DOHH2 (cell line): ENCODE data around the gene B4GALT7.

Experiments used
- H3F3A ChIP-seq: fragments of 200-600 bp; sonication (generic), shearing (Covaris generic); 2 replicates; pipeline ENCODE4 v1.6.0; 2016; ENCODE audit warnings: antibody characterized with exemption, mild to moderate bottlenecking; ENCODE audit not compliant: control insufficient read depth, insufficient read depth
- H3K27ac ChIP-seq: fragments of 200-600 bp; sonication (generic); 2 replicates; pipeline ENCODE4 v1.5.1; 2014; ENCODE audit warnings: low read depth, mild to moderate bottlenecking, low read length, moderate library complexity
- H3K27me3 ChIP-seq: fragments of 200-600 bp; sonication (generic); 2 replicates; pipeline ENCODE4 v1.6.1; 2014; ENCODE audit warnings: mild to moderate bottlenecking, low read length, mixed read lengths; ENCODE audit not compliant: control insufficient read depth
- H3K36me3 ChIP-seq: fragments of 200-600 bp; sonication (generic); 2 replicates; pipeline ENCODE4 v1.6.1; 2014; ENCODE audit warnings: mild to moderate bottlenecking, low read length, moderate library complexity, mixed read lengths; ENCODE audit not compliant: control insufficient read depth
- H3K4me1 ChIP-seq: fragments of 200-600 bp; sonication (generic); 2 replicates; pipeline ENCODE4 v1.6.1; 2014; ENCODE audit warnings: mild to moderate bottlenecking, low read length, mixed read lengths; ENCODE audit not compliant: control insufficient read depth
- H3K4me2 ChIP-seq: fragments of 200-600 bp; sonication (generic); 2 replicates; pipeline ENCODE4 v1.6.0; 2014; ENCODE audit warnings: mild to moderate bottlenecking, low read length, moderate library complexity
- H3K4me3 ChIP-seq: fragments of 200-600 bp; sonication (generic); 2 replicates; pipeline ENCODE4 v1.5.1; 2014; ENCODE audit warnings: mild to moderate bottlenecking, low read length, mixed read lengths
- H3K79me2 ChIP-seq: fragments of 200-600 bp; sonication (generic); 2 replicates; pipeline ENCODE4 v1.6.1; 2014; ENCODE audit warnings: mild to moderate bottlenecking, low read length, mixed read lengths; ENCODE audit not compliant: control insufficient read depth
- H3K9me2 ChIP-seq: fragments of 200-600 bp; sonication (generic); replicated peaks from 2 replicates; pipeline ENCODE4 v1.6.1; 2014; ENCODE audit warnings: mild to moderate bottlenecking, low read length, mixed read lengths; ENCODE audit not compliant: control insufficient read depth
- H3K9me3 ChIP-seq: fragments of 200-600 bp; sonication (generic); 2 replicates; pipeline ENCODE4 v1.6.1; 2014; ENCODE audit warnings: antibody characterized with exemption, low read length, mixed read lengths; ENCODE audit not compliant: control insufficient read depth, insufficient read depth
- H4K20me1 ChIP-seq: fragments of 200-600 bp; sonication (generic); 2 replicates; pipeline ENCODE4 v1.6.0; 2014; ENCODE audit warnings: low read depth, mild to moderate bottlenecking, antibody characterized with exemption, low read length, moderate library complexity; ENCODE audit not compliant: control insufficient read depth, insufficient read depth
- CTCF ChIP-seq: fragments of 200-600 bp; sonication (generic); IDR thresholded peaks from one replicate; pipeline ENCODE4 v1.5.1; 2014; ENCODE audit warnings: antibody characterized with exemption, mild to moderate bottlenecking, low read depth, low read length; ENCODE audit not compliant: poor library complexity, severe bottlenecking
- EZH2phosphoT487 ChIP-seq: fragments of 200-600 bp; sonication (generic); IDR thresholded peaks from 2 replicates; pipeline ENCODE4 v1.6.1; 2017; ENCODE audit warnings: borderline replicate concordance, mild to moderate bottlenecking, antibody characterized with exemption, low read length, moderate library complexity, mixed read lengths

B4GALT7 gene

DNA sequence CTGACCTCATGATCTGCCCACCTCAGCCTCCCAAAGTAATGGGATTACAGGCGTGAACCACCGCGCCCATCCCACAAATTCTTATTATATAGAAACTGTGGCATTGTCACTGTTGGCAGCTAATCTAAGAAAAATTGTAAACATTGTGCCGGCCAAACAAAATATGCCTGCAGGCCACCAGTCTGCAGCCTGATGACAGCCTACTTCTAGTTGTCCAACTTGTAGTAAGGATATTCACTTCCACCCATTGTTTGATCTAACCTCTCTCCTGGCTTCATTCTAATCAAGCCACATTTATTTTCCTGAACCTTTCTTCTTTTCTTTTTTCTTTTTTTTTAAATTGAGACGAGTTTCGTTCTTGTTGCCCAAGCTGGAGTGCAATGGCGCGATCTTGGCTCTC, 21.6 kb upstream of the B4GALT7 start:
- no peaks in the 10 kb centered on the region for H3F3A ChIP-seq
- no peaks in the 10 kb centered on the region for H3K9me2 ChIP-seq
- no peak overlapping the region for H3K27ac ChIP-seq
- H3K4me3 ChIP-seq = no peak overlapping the region
- H3K4me1 ChIP-seq = no peaks in the 10 kb centered on the region
- H3K4me2 ChIP-seq = no peak overlapping the region
- no peaks in the 10 kb centered on the region for H3K79me2 ChIP-seq
- no peak for TF ChIP-seq EZH2phosphoT487
- TF ChIP-seq CTCF = no peak
- no peaks in the 10 kb centered on the region for H4K20me1 ChIP-seq
- H3K9me3 ChIP-seq = no peaks in the 10 kb centered on the region
- H3K36me3 ChIP-seq = no peaks in the 10 kb centered on the region
- H3K27me3 ChIP-seq = peaks cover 6% of the 10 kb centered on the region; the same call in 1 of the 2 replicates

DNA sequence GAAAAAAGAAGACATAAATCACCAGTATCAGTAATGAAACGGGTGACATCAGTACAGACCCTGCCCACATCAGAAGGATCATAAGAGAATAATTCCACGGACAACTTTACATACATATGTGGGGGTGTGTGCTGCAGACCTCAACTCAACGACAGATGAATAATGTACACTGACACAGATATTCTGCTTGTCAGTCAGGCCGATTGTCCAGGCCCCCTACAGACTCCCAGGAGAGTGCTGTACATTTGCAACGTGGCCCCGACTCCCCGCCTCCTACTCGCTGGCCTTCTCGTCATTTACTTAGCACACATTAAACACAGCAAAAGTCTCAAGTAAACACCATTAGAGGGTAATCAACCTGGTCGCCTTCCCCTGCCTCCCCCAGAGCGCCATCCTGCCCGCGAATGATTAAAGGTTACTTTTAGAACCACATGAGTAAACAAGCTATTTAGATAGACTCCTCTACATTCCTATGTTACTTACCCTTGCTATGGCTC, 11.5 kb upstream of the B4GALT7 start:
- Histone ChIP-seq H3K36me3 (peaks cover 13% of the 10 kb centered on the region), H3K27me3 (peaks cover 19% of the 10 kb centered on the region; the same call in 1 of the 2 replicates), H3K79me2 (peaks cover 14% of the 10 kb centered on the region), H3K9me2 (no peaks in the 10 kb centered on the region), H3F3A (no peaks in the 10 kb centered on the region), H4K20me1 (no peaks in the 10 kb centered on the region), H3K27ac (no peak overlapping the region), H3K4me2 (no peak overlapping the region), H3K9me3 (no peaks in the 10 kb centered on the region), H3K4me1 (peaks cover 20% of the 10 kb centered on the region), H3K4me3 (no peak overlapping the region)
- TF ChIP-seq CTCF (no peak), EZH2phosphoT487 (no peak)

GRCh38 chr5:177590406-177590805, 9.5 kb upstream of the B4GALT7 start:
- Histone ChIP-seq H3K36me3 (peaks cover 32% of the 10 kb centered on the region), H3K9me2 (no peaks in the 10 kb centered on the region), H3F3A (no peaks in the 10 kb centered on the region; the same call in 1 of the 2 replicates), H3K4me3 (no peak overlapping the region), H3K4me2 (no peak overlapping the region), H3K27me3 (peaks cover 11% of the 10 kb centered on the region; the same call in 1 of the 2 replicates), H3K4me1 (peaks cover 24% of the 10 kb centered on the region), H3K27ac (no peak overlapping the region), H4K20me1 (0 out of 2 replicates have a peak, but pooled peaks cover 2% of the 10 kb centered on the region), H3K9me3 (no peaks in the 10 kb centered on the region), H3K79me2 (peaks cover 24% of the 10 kb centered on the region)
- no peak for TF ChIP-seq EZH2phosphoT487

DNA sequence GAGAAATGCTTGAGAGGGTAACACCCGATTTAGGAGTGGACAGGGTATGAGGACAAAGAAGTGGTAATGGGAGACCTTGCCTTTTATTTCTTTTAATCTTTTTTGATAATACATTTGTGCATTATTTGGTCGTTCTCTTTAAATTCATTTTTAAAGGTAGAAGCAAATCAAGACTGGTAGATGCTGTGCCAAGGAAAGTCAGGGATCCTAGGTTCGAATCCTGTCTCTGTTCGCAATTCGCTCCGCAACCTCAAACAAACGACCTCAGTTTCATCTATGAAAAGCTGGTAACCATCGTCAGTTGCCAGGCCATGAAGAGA, 8.3 kb upstream of the B4GALT7 start:
- Histone ChIP-seq H3K36me3 (peaks cover 45% of the 10 kb centered on the region), H3K4me1 (peaks cover 18% of the 10 kb centered on the region), H3K79me2 (peaks cover 24% of the 10 kb centered on the region), H4K20me1 (0 out of 2 replicates have a peak, but pooled peaks cover 2% of the 10 kb centered on the region), H3K4me3 (peak overlapping the region; percentile 89), H3K4me2 (peak overlapping the region; percentile 61), H3K9me3 (no peaks in the 10 kb centered on the region), H3K27ac (no peak overlapping the region), H3K27me3 (peaks cover 11% of the 10 kb centered on the region; the same call in 1 of the 2 replicates), H3K9me2 (no peaks in the 10 kb centered on the region), H3F3A (peaks cover 3% of the 10 kb centered on the region; the same call in 1 of the 2 replicates)
- TF ChIP-seq CTCF (no peak), EZH2phosphoT487 (no peak)
